WTC11 (cell line): ENCODE results near the gene LAMA3.

Source experiments
- ATF3 ChIP-seq: sonication (generic); formaldehyde crosslinking; conservative IDR thresholded peaks from 2 replicates; pipeline ENCODE4 v1.8.1; 2022; ENCODE audit warnings: mild to moderate bottlenecking, missing genetic modification reagents
- USF1 ChIP-seq: sonication (generic); formaldehyde crosslinking; IDR thresholded peaks from 2 replicates; pipeline ENCODE4 v1.8.0; 2022; ENCODE audit warnings: mild to moderate bottlenecking, missing genetic modification reagents
- USF2 ChIP-seq: sonication (generic); formaldehyde crosslinking; IDR thresholded peaks from 2 replicates; pipeline ENCODE4 v1.8.1; 2023; ENCODE audit warnings: mild to moderate bottlenecking, missing genetic modification reagents, moderate library complexity
- ZBTB21 ChIP-seq: sonication (generic); formaldehyde crosslinking; IDR thresholded peaks from 2 replicates; pipeline ENCODE4 v1.8.1; 2023; ENCODE audit warnings: mild to moderate bottlenecking, missing genetic modification reagents, borderline replicate concordance
- TF ChIP-seq, protein P1 (sequence below): fragments of 200-600 bp; IDR thresholded peaks from 2 replicates; pipeline ENCODE4 v1.8.0; 2022; ENCODE audit warnings: antibody characterized with exemption
- TF ChIP-seq, protein P2 (sequence below): sonication (generic); formaldehyde crosslinking; IDR thresholded peaks from 2 replicates; pipeline ENCODE4 v1.8.1; 2022; ENCODE audit warnings: mild to moderate bottlenecking, missing genetic modification reagents, moderate library complexity, borderline replicate concordance

DNA sequence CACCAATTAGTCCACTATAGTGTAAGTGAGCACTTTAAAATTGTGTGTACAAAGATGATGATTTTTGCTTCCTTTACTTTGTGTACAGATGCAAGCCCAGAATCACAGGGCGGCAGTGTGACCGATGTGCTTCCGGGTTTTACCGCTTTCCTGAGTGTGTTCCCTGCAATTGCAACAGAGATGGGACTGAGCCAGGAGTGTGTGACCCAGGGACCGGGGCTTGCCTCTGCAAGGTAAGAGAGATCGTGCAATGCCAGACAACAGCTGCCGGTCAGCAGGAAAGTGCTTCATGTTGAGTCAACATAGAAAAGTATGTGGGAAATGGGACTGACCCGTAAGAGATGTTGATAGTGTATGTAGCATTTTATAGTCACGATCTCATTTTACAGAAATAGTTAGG lies 168.5 kb downstream of the LAMA3 start:
- TF ChIP-seq ATF3 (CRISPR knock-in tag) (no peak), USF2 (CRISPR knock-in tag) (no peak), ZBTB21 (no peak), USF1 (CRISPR knock-in tag) (no peak)
- TF ChIP-seq, protein P1, sequence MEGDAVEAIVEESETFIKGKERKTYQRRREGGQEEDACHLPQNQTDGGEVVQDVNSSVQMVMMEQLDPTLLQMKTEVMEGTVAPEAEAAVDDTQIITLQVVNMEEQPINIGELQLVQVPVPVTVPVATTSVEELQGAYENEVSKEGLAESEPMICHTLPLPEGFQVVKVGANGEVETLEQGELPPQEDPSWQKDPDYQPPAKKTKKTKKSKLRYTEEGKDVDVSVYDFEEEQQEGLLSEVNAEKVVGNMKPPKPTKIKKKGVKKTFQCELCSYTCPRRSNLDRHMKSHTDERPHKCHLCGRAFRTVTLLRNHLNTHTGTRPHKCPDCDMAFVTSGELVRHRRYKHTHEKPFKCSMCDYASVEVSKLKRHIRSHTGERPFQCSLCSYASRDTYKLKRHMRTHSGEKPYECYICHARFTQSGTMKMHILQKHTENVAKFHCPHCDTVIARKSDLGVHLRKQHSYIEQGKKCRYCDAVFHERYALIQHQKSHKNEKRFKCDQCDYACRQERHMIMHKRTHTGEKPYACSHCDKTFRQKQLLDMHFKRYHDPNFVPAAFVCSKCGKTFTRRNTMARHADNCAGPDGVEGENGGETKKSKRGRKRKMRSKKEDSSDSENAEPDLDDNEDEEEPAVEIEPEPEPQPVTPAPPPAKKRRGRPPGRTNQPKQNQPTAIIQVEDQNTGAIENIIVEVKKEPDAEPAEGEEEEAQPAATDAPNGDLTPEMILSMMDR: no peak
- TF ChIP-seq, protein P2, sequence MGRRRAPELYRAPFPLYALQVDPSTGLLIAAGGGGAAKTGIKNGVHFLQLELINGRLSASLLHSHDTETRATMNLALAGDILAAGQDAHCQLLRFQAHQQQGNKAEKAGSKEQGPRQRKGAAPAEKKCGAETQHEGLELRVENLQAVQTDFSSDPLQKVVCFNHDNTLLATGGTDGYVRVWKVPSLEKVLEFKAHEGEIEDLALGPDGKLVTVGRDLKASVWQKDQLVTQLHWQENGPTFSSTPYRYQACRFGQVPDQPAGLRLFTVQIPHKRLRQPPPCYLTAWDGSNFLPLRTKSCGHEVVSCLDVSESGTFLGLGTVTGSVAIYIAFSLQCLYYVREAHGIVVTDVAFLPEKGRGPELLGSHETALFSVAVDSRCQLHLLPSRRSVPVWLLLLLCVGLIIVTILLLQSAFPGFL: no peak
